A549 treated with GW870086 at 1 μM for 4 hours (cell line): ENCODE results near the gene ANKRD34C. TPM values are rescaled to one million over a fixed set of nuclear protein-coding genes. Genes with fewer than 3 reads are reported as not detected.

Experiments
- total RNA-seq: library from RNA; stranded (reverse); fragments of 200-300 nt; extraction: Qiagen RNA extraction; gene quantifications from 5 replicates; pipeline ENCODE4 v1.2.3, GENCODE V29; 2022; ENCODE audit warnings: low read depth

The ANKRD34C gene
- not detected in 5 replicates for total RNA-seq

GRCh38 chr15:79282371-79283251, at the start of gene ANKRD34C:
ANKRD34C (plus strand) TSS chr15:79282722; CDS start chr15:79293285, 10,563 bp downstream.

GRCh38 chr15:79310985-79311900, 28.7 kb downstream of the ANKRD34C start, which contains the start of gene TMED3:
TMED3 (plus strand) TSS chr15:79311112; CDS start chr15:79311250, 138 bp downstream.

Other genes starting within 250 kb of the ANKRD34C start
- 0.10 to 0.36 TPM (median 0.30 TPM) in 5 replicates for gene RASGRF1, start 191.9 kb upstream of the ANKRD34C start, total RNA-seq
- gene TMED3, start 28.4 kb downstream of the ANKRD34C start, total RNA-seq, result 159 to 200 TPM (median 194 TPM) in 5 replicates
- 0.39 to 0.64 TPM (median 0.53 TPM) in 5 replicates for gene MINAR1, start 149.6 kb downstream of the ANKRD34C start, total RNA-seq